Stimulated activated CD4-positive, alpha-beta T cell treated with anti-CD3 and anti-CD28 coated beads, TNF-alpha, amount 100 ng/mL, for 1 hour (primary cell): ENCODE results near the gene SORBS2.

Experiments used
- DNase-seq, 3 donors: peaks; one replicate each; pipeline ENCODE4 v3.0.0-alpha.2; 2020; ENCODE audit warnings: low read depth in 3 of 3, low spot score in 1 of 3

Gene SORBS2

DNA sequence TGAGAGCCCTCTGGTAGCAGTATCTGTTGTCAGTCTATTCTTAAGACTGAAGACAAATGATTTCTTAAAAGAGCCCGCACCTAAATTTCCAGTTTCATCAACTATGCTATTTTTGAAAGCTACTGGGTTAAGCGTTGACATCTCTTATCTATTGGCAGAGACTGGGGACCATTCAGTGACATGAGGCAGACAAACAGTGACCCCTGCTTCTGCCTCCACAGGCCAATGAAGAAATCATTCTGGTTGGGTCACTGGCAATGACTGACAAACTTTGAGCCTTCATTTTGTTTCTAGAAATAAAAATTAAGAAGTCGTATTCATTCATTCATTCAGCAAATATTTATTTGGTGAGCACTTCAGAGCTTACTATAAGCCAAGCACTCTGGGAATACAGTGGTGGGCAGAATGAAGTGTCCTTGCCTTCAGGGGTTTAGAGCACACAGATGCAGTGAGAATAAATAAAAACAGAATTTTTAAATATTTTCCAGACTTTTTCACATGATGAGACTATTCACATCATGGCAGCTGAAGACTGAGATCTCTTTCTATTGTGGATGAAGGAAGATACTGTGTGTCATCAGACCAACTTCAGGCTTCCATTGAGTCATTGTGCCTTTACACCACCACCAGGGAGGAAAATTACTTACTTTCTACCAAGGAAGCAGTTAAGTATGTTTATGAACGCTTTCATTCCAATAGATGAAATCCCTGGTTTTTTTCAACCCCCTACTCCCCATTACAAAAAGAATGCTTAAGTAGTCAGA lies 36.0 kb downstream of the SORBS2 start:
- DNase-seq: no peak

DNA sequence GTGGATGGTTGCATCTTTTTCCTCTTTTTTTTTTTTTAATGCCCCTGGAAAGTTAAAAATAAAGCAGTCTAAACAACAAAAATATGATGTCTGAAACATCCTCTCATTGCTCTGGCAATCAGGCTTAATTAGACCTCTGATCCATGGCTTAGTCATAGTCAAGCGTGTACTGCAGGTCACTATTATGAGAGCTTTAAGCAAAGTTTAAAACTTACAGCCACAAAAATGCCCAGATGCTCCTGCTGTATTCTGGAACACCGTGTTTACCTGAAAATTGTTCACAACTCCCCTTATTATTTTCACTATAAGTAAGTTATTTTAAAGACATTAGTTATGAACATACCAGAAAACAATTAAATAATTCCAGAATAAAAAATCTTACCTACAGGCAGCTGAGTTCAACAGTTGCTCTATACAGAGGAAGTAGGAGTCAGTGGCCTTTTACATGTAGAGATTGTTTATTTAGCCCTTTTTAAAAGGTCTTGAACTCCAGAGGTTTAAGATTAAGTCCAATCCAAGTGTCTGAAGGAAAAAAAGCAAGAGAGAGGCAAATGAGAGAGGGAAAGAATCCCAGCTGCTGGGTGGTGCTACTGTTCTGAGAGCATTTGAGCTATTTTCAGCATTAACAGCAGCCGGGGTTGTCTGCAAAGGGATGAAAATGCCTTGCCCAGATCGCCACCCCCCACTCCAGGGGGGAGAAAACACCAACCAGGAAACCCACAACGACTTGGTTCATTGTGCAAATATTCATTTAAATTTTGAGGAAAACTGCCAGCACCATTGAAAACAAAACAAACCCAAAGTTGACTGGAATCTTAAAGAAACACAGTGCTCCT lies 36.9 kb downstream of the SORBS2 start:
- DNase-seq: no peak

- DNase-seq: no peak
These were observed 37.8 kb downstream of the SORBS2 start for GRCh38 chr4:185774131-185774653.

- no peak for DNase-seq
These were observed 38.6 kb downstream of the SORBS2 start for GRCh38 chr4:185773419-185773818.

DNA sequence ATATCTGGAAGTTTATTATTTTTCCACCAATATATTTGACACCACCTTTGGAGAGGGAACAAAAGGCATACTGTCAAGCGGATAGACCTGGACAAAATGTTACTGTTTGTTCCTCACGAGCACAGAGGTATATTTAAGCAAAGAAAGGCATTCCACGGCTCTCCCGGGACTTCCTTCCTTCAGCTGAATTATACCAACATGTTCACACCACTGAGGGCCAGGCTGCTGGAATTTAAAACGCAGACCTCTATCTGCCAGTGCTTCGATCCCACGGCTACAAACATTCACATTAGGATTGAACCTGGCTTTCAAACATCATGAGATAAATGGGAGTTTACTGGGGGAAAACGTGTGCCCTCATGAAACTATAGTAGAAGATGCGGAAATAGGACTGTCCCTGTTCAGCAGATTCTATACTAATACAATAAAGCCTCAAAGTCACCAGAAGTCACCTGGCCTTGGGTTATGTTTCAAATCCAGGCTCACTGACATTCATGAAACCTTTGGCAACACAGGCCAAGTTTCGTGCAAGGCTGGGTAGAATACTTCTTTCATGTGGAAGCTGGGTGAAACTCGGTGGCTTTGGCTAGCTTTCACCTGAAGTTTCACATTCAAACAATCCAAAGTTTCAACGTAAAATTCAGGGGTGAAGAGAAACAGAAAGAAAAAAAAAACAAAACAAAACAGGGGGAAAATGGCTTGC lies 39.5 kb downstream of the SORBS2 start:
- no peak for DNase-seq

- DNase-seq: no peak
These were observed 40.1 kb downstream of the SORBS2 start for GRCh38 chr4:185771711-185772390.

GRCh38 chr4:185767528-185767927 lies 44.5 kb downstream of the SORBS2 start:
- no peak for DNase-seq

- DNase-seq: no peak
These were observed 47.1 kb downstream of the SORBS2 start for GRCh38 chr4:185764876-185765275.

- DNase-seq: no peak
These were observed 50.4 kb downstream of the SORBS2 start for GRCh38 chr4:185761352-185762235.

- DNase-seq: no peak
These were observed 53.2 kb downstream of the SORBS2 start for GRCh38 chr4:185758807-185759206.

GRCh38 chr4:185755451-185755850 lies 56.5 kb downstream of the SORBS2 start:
- DNase-seq: no peak

DNA sequence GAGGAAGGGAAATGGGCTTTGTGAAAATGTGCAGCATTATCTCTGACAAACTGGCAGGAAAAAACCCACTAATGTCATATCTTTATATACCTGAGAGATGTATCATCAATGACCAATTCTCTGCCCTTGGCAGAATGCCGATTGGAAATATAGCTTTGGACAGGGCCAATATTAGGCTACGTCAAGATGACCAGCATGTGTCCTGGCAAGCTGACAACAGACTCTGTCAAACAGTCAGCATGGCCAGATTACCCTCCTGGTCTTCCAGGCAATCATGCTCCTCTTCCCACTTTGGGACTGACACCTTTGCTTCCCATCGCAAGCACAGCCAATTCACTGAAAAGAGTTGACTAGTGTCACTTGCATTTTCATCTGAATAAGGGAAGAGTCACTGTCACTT lies 57.0 kb downstream of the SORBS2 start:
- no peak for DNase-seq

DNA sequence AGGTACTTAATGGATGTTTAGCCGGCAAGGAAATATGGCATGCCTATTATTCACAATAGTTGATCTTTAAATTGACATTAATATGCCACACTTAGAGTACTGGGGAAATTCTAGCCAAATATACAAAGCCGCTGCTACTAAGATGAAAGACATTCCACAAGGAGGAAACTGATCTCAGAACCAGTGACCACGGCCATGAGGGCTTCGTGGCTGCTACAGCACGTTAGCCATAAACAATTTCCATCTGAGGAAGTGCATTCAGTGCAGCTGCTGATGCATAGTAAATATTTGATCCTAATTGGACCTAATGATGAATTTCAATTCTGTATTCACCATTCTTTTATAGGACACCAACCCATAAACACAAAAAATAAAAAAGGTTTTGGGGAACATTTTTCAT lies 59.1 kb downstream of the SORBS2 start:
- DNase-seq: no peak

- no peak for DNase-seq
These were observed 62.1 kb downstream of the SORBS2 start for GRCh38 chr4:185749858-185750257.

DNA sequence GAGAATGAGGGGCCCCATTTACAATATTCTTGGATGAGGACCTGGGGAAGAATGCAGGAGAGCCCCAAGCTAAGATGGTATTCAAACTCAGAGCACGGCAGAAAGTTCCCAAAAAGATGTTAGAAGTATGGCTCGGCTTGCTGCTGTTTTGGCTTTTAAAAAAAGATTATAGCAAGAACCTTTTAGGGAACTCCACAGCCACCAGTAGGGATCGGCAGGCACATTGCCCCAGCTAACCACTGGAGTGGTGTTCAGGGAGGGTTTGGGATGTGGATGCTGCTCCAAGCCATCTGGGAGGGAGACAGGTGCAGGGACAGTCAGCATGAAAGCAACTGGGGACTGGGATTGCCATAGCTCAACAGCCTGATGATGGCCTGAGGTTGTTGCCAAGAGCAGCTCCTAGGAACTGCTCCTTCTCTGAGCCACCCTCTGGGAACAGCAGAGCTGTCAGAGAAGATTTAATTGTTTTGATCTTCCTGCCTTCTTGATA lies 63.0 kb downstream of the SORBS2 start:
- no peak for DNase-seq

- DNase-seq: no peak
These were observed 66.1 kb downstream of the SORBS2 start for GRCh38 chr4:185745891-185746290.

DNA sequence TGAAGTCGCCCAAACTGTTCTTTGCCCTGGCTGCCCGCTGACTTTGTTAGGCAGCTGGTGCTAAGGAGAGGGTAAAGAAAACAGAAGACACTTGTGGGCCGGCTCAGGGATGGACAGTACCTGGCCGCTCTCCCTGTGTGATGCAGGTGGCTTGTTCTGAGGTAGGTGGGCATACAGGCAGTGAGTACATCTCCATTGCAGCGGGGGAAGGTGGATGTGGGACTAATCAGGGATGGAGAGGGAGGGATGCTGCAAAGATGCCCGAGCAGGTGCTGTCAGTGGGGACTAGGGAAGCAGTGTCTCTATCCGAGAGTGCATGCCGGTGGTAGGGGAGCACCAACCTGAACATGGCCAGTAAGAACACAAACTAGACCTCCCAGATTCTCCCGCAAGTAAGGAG lies 67.0 kb downstream of the SORBS2 start:
- DNase-seq: no peak

DNA sequence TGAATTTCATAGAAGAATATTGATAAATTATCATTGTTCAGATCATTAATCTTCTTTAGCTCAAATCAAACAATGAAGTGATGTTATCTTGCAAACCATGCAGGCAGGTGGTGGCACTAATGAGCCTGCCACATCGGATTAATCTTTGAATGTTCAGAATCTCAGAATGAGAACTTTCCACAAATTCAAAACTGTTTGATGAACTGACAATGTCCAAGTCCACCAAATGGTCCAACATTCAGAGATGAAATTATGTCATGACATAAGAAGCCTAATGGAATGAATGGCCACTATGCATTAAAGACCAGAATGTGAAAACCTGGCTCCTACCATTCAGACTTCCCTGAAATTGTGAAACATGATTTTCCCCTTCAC lies 67.5 kb downstream of the SORBS2 start:
- no peak for DNase-seq

DNA sequence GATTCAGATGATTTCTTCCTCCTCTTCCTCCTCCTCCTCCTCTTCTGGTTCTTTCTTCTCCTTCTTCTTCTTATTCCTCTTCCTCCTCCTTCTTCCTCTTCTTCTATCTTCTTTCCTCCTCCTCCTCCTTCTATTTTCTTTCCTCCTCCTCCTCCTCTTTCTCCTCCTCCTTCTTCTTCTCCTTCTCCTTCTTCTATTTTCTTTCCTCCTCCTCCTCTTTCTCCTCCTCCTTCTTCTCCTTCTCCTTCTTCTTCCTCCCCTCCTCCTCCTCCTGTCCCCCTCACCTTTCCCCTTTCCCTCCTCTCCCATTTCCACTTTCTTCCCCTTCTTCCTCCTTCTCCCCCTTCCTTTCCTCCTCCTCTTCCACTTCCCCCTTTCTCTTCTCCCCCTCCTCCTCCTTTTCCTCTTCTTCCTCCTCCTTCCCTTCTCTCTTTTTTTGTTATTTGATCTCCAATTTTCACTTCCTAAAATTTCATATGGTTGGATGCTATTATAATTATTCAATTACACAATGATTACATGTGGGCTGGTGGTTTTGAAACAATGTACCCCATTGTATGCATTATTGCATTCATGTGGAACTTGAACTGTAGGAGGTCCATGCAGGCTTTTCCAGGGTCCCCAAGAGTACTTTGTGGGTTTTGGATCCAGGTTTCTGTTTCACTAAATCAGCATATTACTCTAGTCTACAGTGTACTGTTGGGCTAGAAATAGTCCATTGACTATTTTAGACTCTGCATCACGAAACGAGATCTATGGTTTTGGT lies 68.1 kb downstream of the SORBS2 start:
- DNase-seq: no peak
